K562 (cell line): ENCODE results near the gene ARHGDIB. TPM values are rescaled to one million over a fixed set of nuclear protein-coding genes. Genes with fewer than 3 reads are reported as not detected.

Experiments used
- ATF7 ChIP-seq: fragments of 450-650 bp; IDR thresholded peaks from 2 replicates; pipeline ENCODE4 v1.7.1; 2014; ENCODE audit warnings: mild to moderate bottlenecking, moderate library complexity
- ETV6 ChIP-seq, 3 experiments: fragments of 150-350 bp in 1 of 3; sonication (generic) in 1 of 3; formaldehyde crosslinking in 1 of 3; IDR thresholded peaks; 2 replicates each; pipeline versions ENCODE4 v1.6.1 to v1.8.0; 2014 to 2022; ENCODE audit warnings: borderline replicate concordance in 2 of 3, low read depth in 2 of 3, antibody characterized with exemption in 1 of 3, low read length in 1 of 3, mild to moderate bottlenecking in 1 of 3, missing genetic modification reagents in 1 of 3
- HCFC1 ChIP-seq: IDR thresholded peaks from 2 replicates; pipeline ENCODE4 v1.6.1; 2012; ENCODE audit warnings: low read depth, low read length, improper control_type of control experiment
- L3MBTL2 ChIP-seq: fragments of 450-650 bp; IDR thresholded peaks from 2 replicates; pipeline ENCODE4 v1.6.1; 2016; ENCODE audit warnings: mild to moderate bottlenecking, moderate library complexity
- MEIS2 ChIP-seq: fragments of 450-650 bp; IDR thresholded peaks from 2 replicates; pipeline ENCODE4 v1.6.1; 2014; ENCODE audit warnings: mild to moderate bottlenecking; ENCODE audit not compliant: partially characterized antibody
- MTF1 ChIP-seq: fragments of 250-450 bp; sonication (Bioruptor Pico); IDR thresholded peaks from 2 replicates; pipeline ENCODE4 v1.9.0; 2021; ENCODE audit warnings: moderate library complexity, mild to moderate bottlenecking, inconsistent platforms, borderline replicate concordance
- NONO ChIP-seq, 2 experiments: fragments of 200-400 bp in 1 of 2; fragments of 450-650 bp in 1 of 2; formaldehyde crosslinking in 1 of 2; IDR thresholded peaks; 2 replicates each; pipeline ENCODE4 v1.6.1; 2017; ENCODE audit warnings: low read depth in 2 of 2, mild to moderate bottlenecking in 2 of 2, moderate library complexity in 2 of 2, low read length in 1 of 2
- OTX1 ChIP-seq: fragments of 450-650 bp; formaldehyde crosslinking; IDR thresholded peaks from 2 replicates; pipeline ENCODE4 v1.4.0; 2022; ENCODE audit warnings: mild to moderate bottlenecking
- PPARD ChIP-seq: fragments of 250-450 bp; sonication (Bioruptor Pico); IDR thresholded peaks from 2 replicates; pipeline ENCODE4 v1.8.0; 2022; ENCODE audit warnings: inconsistent platforms, mild to moderate bottlenecking, moderate library complexity
- RNF2 ChIP-seq: sonication (generic); IDR thresholded peaks from 2 replicates; pipeline ENCODE4 v1.6.1; 2016
- RREB1 ChIP-seq: fragments of 250-450 bp; sonication (Bioruptor Pico); IDR thresholded peaks from 2 replicates; pipeline ENCODE4 v1.4.0; 2020
- SIN3A ChIP-seq, 2 experiments: fragments of 150-350 bp in 1 of 2; IDR thresholded peaks; 2 replicates each; pipeline ENCODE4 v1.6.1; 2011 to 2016; ENCODE audit warnings: borderline replicate concordance in 2 of 2, low read depth in 2 of 2, low read length in 2 of 2, mild to moderate bottlenecking in 2 of 2, moderate library complexity in 2 of 2; ENCODE audit not compliant: control insufficient read depth in 1 of 2
- SPI1 ChIP-seq: IDR thresholded peaks from 2 replicates; pipeline ENCODE4 v1.6.1; 2011; ENCODE audit warnings: low read depth, low read length, control low read depth, borderline replicate concordance
- TCFL5 ChIP-seq: fragments of 250-450 bp; sonication (Bioruptor Pico); conservative IDR thresholded peaks from 2 replicates; pipeline ENCODE4 v1.6.1; 2021; ENCODE audit warnings: mild to moderate bottlenecking, moderate library complexity, matching md5 sums
- XRCC4 ChIP-seq: IDR thresholded peaks from one replicate; pipeline ENCODE4 v1.6.1; 2011; ENCODE audit not compliant: insufficient read depth, insufficient read length; ENCODE audit errors: extremely low read depth
- ZBTB17 ChIP-seq: fragments of 450-650 bp; formaldehyde crosslinking; IDR thresholded peaks from 2 replicates; pipeline ENCODE4 v1.4.0; 2020; ENCODE audit warnings: mild to moderate bottlenecking
- ZNF3 ChIP-seq: fragments of 250-450 bp; sonication (Bioruptor Pico); IDR thresholded peaks from 2 replicates; pipeline ENCODE4 v1.5.0; 2021; ENCODE audit warnings: mild to moderate bottlenecking, moderate library complexity
- polyA plus RNA-seq, 8 experiments: library from polyadenylated mRNA; depleted of rRNA in 4 of 8; stranded (reverse) in 5 of 8; unstranded in 3 of 8; fragments of >200 nt; fragmentation: Nextera tagmentation in 2 of 8; fragmentation: Illumina TruSeq in 1 of 8; extraction: Ambion mirVana in 2 of 8; extraction: Trizol in 1 of 8; gene quantifications; 2 replicates each; pipeline versions ENCODE4 v1.2.1 to v1.2.3, GENCODE V29; 2011 to 2014; ENCODE audit warnings: inconsistent platforms in 1 of 8, missing spikeins in 1 of 8
- total RNA-seq, 7 experiments: library from RNA; depleted of rRNA in 6 of 7; stranded (reverse); fragments of >200 nt in 6 of 7; fragmentation: Illumina TruSeq in 2 of 7; extraction: Trizol in 2 of 7; gene quantifications; 2 replicates each; pipeline versions ENCODE4 v1.2.1 to v1.2.3, GENCODE V29; 2011 to 2021; ENCODE audit warnings: low replicate concordance in 1 of 7
- TF ChIP-seq, protein P1 (sequence below): sonication (generic); formaldehyde crosslinking; IDR thresholded peaks from 2 replicates; pipeline ENCODE4 v1.8.0; 2023; ENCODE audit warnings: mild to moderate bottlenecking, missing genetic modification reagents
- TF ChIP-seq, protein P2 (sequence below): sonication (generic); formaldehyde crosslinking; IDR thresholded peaks from 2 replicates; pipeline ENCODE4 v1.8.1; 2022; ENCODE audit warnings: missing genetic modification reagents

The ARHGDIB gene
- total and polyA plus RNA-seq, 9 of the 15 experiments (the other 6 are each of a cell fraction or from before 2014, with no cell fraction given), result 9.5 to 204 (median 116) TPM

DNA sequence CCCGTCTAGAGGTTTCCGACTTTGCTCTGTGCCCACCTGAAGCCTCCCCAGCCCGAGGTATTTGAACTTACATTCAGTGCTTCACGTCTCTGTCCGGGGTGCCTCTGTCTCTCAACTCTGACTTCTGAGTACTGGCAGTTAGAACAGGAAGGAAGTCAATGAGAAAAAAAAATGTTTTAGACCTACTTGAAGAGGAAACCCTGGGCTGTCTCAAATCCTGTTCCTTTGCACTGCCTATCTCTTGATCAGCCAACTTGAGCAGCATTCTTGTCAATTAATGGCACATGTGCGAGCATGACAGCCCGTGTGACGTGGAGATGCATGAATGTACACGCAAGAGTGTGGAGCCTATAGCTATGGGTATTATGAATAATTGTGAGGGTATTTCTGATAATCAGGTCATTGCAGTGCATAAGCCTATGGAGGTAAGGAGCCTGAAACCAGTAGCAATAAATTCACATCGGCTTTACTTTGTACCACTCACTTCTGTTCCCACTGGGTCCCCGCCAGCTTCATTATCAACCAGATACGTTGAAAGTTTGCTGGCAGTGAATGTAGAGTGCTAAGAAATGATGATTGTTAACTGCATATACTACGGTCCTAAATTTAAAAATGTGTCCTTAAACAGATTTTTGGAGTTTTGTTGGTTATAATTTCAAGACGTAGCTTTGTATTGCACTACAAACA is at the start of gene ARHGDIB (continued):
- no peak for TF ChIP-seq TCFL5 (CRISPR knock-in tag)
- TF ChIP-seq, protein P1, sequence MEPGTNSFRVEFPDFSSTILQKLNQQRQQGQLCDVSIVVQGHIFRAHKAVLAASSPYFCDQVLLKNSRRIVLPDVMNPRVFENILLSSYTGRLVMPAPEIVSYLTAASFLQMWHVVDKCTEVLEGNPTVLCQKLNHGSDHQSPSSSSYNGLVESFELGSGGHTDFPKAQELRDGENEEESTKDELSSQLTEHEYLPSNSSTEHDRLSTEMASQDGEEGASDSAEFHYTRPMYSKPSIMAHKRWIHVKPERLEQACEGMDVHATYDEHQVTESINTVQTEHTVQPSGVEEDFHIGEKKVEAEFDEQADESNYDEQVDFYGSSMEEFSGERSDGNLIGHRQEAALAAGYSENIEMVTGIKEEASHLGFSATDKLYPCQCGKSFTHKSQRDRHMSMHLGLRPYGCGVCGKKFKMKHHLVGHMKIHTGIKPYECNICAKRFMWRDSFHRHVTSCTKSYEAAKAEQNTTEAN (CRISPR knock-in tag), result no peak
- TF ChIP-seq ZNF3 (CRISPR knock-in tag), result no peak
- TF ChIP-seq L3MBTL2, result peak; percentile 45; the same call in 1 of the 2 replicates
- peak; percentile 46 to 76; a peak in 3 of 4 replicates for TF ChIP-seq ETV6 (IDR thresholded peaks at IDR 0.05; ENCODE audit: borderline replicate concordance in 1 of 2, low read depth in 2 of 2, low read length in 1 of 2)
- TF ChIP-seq ETV6 (CRISPR knock-in tag; IDR thresholded peaks at IDR 0.05; ENCODE audit: borderline replicate concordance), result no peak
- no peak for TF ChIP-seq SIN3A (IDR thresholded peaks at IDR 0.05; ENCODE audit: borderline replicate concordance in 2 of 2, control insufficient read depth in 1 of 2, low read depth in 2 of 2, low read length in 2 of 2)
- TF ChIP-seq MEIS2, result peak; percentile 44
- no peak for TF ChIP-seq HCFC1
- no peak for TF ChIP-seq XRCC4
- TF ChIP-seq RREB1 (CRISPR knock-in tag), result no peak
- no peak for TF ChIP-seq ATF7
- no peak for TF ChIP-seq OTX1
- TF ChIP-seq, protein P2, sequence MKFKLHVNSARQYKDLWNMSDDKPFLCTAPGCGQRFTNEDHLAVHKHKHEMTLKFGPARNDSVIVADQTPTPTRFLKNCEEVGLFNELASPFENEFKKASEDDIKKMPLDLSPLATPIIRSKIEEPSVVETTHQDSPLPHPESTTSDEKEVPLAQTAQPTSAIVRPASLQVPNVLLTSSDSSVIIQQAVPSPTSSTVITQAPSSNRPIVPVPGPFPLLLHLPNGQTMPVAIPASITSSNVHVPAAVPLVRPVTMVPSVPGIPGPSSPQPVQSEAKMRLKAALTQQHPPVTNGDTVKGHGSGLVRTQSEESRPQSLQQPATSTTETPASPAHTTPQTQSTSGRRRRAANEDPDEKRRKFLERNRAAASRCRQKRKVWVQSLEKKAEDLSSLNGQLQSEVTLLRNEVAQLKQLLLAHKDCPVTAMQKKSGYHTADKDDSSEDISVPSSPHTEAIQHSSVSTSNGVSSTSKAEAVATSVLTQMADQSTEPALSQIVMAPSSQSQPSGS (CRISPR knock-in tag), result no peak
- no peak for TF ChIP-seq ZBTB17 (CRISPR knock-in tag)
- TF ChIP-seq SPI1, result peak; percentile 44; the same call in 1 of the 2 replicates
- TF ChIP-seq RNF2, result 0 out of 2 replicates have a peak, but pooled peaks have one; percentile 43
- no peak for TF ChIP-seq MTF1
- TF ChIP-seq NONO (IDR thresholded peaks at IDR 0.05; ENCODE audit: low read depth in 2 of 2, low read length in 1 of 2), result no peak
- no peak for TF ChIP-seq PPARD
